GM18868 (cell line): ENCODE measurements around the gene COL4A6.

Source experiments
- ATAC-seq: cut with Tn5 transposase; IDR thresholded peaks from one replicate; pipeline ENCODE4 v1.9.1; 2021; ENCODE audit warnings: mild to moderate bottlenecking, moderate library complexity; ENCODE audit not compliant: unreplicated experiment

Gene COL4A6

GRCh38 chrX:108219949-108220601, 218.1 kb downstream of the COL4A6 start:
- no peak for ATAC-seq

DNA sequence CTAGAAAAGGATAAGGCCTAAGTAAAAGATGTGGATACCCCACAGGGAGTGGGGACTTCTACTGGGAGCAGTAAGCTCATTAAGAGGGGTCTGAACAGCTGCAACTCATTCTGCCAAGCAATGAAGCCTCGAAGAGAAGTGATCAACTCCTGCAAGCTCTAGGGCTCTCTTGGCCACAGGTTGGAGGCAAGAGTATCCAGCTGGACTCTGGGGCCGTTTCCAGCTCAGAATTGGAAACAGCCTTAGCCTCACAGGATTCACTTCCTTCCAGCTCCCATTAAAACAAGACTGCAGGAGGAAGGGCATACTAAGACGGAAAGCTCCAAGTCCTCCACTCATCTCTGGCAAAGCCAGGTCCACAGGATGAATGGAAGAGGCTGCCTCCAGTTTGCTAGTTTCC, 220.3 kb downstream of the COL4A6 start:
- ATAC-seq = no peak

GRCh38 chrX:108216919-108217571, 221.2 kb downstream of the COL4A6 start:
- no peak for ATAC-seq

DNA sequence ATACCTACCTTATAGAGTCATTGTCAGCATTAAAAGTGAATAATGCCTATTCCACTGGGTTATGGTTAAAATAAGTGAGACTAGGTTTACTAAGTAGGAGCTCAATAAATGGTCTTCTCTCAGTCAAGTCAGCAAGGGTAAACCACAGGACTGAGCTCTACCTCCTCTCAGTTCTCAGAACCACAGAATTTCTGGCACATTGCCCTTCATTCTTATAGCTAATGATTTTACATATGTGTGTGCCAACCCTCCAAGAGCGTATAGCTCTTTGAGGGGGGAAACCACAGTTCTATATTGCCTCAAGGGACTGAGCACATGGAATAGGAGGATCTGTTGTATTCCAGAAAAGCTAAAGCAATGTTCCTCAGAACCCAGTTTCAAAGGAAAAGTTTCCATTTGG, 221.8 kb downstream of the COL4A6 start:
- ATAC-seq = no peak

DNA sequence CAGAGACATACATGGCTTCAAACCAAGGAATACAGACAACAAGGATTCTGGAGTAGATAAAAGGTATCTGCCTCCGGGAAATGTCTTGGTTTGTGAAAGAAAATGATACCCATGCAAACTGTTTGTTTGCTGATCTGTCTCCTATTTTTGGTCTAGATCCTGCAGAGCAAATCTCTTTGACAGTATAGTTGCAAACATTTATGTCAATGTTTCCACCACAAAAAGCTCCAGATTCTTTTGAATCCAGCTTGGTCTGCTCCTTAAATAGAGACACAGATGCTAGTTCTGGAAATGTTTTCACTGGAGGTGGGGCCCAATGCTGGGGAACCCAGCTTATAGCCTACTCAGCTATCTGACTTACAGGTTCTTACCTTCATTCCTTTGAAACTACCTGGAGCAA, 226.9 kb downstream of the COL4A6 start:
- no peak for ATAC-seq

GRCh38 chrX:108209006-108209554, 229.1 kb downstream of the COL4A6 start:
- no peak for ATAC-seq

DNA sequence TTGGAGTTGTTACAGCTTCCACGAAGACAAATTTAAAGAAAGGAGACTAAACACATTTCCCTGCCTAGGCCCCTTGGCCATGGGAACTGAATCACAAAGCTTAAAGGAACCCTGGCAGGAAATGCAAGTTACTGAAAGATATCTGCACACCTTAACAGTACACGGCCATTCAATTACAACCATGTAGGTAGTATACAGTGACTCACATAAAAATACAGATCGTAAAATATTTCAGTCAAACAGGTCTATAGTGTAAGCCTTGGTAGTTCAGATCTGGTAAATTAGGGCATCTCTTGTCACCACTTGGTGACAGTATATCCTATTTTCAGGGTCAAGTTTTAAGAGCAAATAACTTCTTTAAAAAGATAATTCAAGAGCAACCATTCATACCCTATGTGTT, 234.7 kb downstream of the COL4A6 start:
- no peak for ATAC-seq

DNA sequence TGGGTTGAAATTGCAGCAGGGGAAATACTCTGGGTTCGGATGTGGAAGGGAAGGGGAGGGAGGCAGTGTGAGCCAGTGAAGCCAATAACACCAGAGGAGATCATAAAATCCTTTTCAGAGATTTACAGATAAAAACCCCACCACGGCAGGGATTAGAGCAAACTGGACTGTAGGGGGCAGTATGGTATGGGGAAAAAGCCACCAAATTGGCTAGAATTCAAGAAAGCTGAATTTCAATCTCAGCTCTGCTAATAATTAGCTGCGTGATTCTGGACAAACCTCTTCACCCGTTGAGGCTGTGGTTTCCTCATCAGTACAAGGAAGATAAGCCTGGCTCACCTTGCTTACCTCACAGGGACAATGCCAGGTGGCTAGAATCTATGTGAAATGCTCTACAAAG, 238.5 kb downstream of the COL4A6 start:
- ATAC-seq = no peak

DNA sequence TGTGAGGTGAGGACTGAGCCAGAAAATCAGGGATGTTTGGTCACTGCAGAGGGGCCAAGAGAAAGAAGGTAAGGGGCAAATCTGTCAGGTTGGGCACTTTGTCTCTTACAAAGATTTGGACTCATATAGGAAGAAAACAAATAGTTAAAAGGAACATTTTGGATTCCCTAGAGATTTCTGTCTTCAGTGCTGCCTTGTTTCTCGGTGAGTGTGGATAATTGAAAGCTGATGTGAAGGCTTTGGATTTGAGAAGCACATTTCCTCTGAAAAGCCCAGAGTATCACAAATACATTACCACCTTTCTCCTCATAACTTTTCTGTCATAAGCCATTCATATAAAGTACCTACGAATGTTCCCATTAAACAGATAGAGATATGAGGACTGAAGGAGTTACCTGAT, 239.2 kb downstream of the COL4A6 start:
- no peak for ATAC-seq

GRCh38 chrX:108198420-108198819, 239.8 kb downstream of the COL4A6 start:
- ATAC-seq = no peak

GRCh38 chrX:108186811-108187210, 251.4 kb downstream of the COL4A6 start:
- no peak for ATAC-seq

GRCh38 chrX:108178143-108178498, 260.1 kb downstream of the COL4A6 start:
- ATAC-seq = no peak

- ATAC-seq = no peak
Measured at GRCh38 chrX:108177351-108178142, 260.7 kb downstream of the COL4A6 start.

DNA sequence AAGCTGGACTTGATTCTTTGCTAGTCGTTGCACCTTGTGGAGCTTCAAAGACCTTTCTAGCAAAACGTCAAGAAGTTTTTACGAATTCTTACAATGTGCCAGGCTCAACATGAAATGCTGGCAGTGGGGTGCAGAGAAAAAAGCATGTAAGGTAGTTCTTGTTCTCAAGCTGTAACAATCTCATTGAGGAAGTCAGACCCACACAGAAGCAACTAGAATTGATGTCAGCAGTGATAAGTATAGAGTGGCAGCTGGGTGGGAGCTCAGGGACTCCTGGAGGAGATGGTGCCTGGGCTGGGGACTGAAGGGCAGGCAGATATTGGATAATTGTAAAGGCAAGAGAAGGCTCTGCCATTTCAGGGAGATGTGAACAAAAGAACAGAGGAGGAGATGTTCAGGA, 264.3 kb downstream of the COL4A6 start:
- no peak for ATAC-seq

GRCh38 chrX:108171671-108172070, 266.6 kb downstream of the COL4A6 start:
- no peak for ATAC-seq

- ATAC-seq = no peak
Measured at GRCh38 chrX:108169768-108170167, 268.5 kb downstream of the COL4A6 start.

DNA sequence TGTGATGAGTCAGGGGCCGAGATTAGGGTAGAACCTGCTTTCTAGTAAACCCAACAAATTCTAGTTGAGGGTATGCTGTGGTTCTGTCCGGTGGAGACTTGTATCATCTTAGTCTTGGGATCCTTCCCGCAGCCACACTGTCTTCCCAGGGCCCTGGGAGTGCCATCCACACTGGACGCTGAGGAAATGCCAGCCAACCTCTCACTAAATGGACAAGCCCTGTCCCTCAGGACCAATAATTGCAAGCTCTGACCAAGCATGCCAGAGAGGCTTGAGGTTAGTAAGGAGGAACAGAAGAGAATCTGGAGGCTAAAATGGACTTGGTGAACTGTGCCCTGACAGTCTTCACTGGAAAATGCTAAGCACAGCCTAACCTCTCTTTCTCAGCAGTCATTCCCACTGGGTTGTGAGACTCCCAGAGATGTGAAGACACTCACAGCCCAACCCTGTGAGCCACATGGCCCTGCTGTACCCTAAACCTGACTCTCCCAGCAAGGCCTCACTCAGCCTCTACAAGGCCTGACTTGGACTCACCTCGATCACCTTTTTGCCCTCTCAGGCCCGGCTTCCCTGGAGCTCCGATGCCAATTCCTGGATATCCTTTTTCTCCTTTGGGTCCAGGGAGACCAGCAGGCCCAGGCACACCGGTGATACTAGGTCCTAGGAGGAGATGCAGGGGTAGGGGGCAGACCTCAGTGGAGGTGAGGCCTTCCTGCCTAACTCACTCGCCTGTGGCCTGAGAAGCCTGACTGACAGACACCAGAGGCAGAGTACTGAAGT, 269.1 kb downstream of the COL4A6 start:
- no peak for ATAC-seq

GRCh38 chrX:108167211-108167872, 270.9 kb downstream of the COL4A6 start:
- ATAC-seq = no peak

- ATAC-seq = no peak
Measured at GRCh38 chrX:108165383-108166111, 272.7 kb downstream of the COL4A6 start.
